CD4-positive, alpha-beta T cell treated with Interleukin-4 for 4 hours (primary cell): ENCODE data around the gene DLX6.

Source experiments
- DNase-seq: peaks from one replicate; pipeline ENCODE4 v3.0.0-alpha.2; 2020

DLX6 gene

GRCh38 chr7:97011536-97012364, 6.4 kb downstream of the DLX6 start:
- DNase-seq, result no peak

GRCh38 chr7:97012365-97013133, 7.2 kb downstream of the DLX6 start:
- DNase-seq, result no peak

GRCh38 chr7:97013134-97013844, 7.9 kb downstream of the DLX6 start:
- no peak for DNase-seq

GRCh38 chr7:97013845-97014134, 8.4 kb downstream of the DLX6 start:
- no peak for DNase-seq

GRCh38 chr7:97014145-97014750, 8.9 kb downstream of the DLX6 start:
- DNase-seq, result no peak

GRCh38 chr7:97015279-97015678, 9.9 kb downstream of the DLX6 start:
- DNase-seq, result no peak

GRCh38 chr7:97015756-97016380, 10.5 kb downstream of the DLX6 start:
- DNase-seq, result no peak

GRCh38 chr7:97016381-97017191, 11.2 kb downstream of the DLX6 start:
- DNase-seq, result no peak

GRCh38 chr7:97017192-97018125, 12.1 kb downstream of the DLX6 start:
- no peak for DNase-seq

- no peak for DNase-seq
Measured at GRCh38 chr7:97018126-97018601, 12.8 kb downstream of the DLX6 start.

GRCh38 chr7:97018791-97019531, 13.6 kb downstream of the DLX6 start:
- DNase-seq, result no peak

- DNase-seq, result no peak
Measured at GRCh38 chr7:97019710-97020225, 14.4 kb downstream of the DLX6 start.

- DNase-seq, result no peak
Measured at GRCh38 chr7:97020601-97020995, 15.2 kb downstream of the DLX6 start.

GRCh38 chr7:97020996-97021746, 15.8 kb downstream of the DLX6 start:
- no peak for DNase-seq

GRCh38 chr7:97021747-97022490, 16.6 kb downstream of the DLX6 start:
- DNase-seq, result no peak

GRCh38 chr7:97022491-97023306, 17.3 kb downstream of the DLX6 start:
- DNase-seq, result no peak
